HL-60/S4 treated with retinoic acid at 250 ng/mL for 4 days and 3 days (cell line): ENCODE results near the gene APOC1.

Experiments used
- in situ Hi-C: fragments of 300-500 bp; cut with MboI; formaldehyde crosslinking; loops from 2 replicates; pipeline ENCODE4 v1.7.0; 2022; ENCODE audit warnings: low sequenced_read_pairs

The APOC1 gene

DNA sequence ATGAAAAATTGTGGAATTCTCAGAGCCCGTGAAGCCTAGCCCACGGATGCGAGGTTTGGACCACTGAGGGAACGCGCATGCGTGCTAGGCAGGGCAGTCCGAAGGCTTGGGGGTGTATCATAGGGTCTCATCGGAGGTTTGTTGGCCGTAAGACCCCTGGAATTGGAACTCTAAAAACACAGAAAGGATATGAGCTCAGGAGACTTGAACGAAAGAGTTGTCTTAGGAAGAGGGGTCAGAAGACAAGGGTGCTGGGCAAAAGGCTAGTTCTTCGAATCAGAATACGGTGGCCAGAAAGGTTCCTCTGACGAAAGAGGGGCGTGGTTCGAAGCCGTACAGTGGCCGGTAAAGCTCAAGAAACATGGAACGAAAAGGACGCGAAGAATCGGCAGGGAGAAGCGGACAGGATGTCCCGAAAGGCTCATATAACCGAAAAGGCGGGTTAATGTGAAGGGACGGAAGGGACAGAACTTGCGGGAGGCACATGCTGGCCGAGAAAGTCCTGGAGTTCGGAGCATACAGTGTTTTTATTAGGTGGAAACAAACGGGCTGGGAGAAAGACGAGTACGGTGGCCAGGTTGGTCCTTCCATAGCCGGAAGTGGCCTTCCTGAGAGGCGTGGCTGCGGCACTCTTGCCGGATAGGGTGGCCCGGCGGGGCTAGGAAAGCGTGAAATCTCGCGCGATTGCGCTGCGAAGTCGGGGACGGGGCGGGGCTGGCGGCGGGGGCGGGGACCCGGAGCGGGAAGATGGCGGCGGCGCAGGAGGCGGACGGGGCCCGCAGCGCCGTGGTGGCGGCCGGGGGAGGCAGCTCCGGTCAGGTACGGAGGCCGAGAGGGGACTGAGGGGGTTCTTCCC, 40.5 kb downstream of the APOC1 start, which contains the start of gene CLPTM1:
CLPTM1 (plus strand) TSS at position 732 of the 856 bp plus-strand sequence; CDS start at position 748, 16 bp downstream.
- in situ Hi-C loops = no loop called here

DNA sequence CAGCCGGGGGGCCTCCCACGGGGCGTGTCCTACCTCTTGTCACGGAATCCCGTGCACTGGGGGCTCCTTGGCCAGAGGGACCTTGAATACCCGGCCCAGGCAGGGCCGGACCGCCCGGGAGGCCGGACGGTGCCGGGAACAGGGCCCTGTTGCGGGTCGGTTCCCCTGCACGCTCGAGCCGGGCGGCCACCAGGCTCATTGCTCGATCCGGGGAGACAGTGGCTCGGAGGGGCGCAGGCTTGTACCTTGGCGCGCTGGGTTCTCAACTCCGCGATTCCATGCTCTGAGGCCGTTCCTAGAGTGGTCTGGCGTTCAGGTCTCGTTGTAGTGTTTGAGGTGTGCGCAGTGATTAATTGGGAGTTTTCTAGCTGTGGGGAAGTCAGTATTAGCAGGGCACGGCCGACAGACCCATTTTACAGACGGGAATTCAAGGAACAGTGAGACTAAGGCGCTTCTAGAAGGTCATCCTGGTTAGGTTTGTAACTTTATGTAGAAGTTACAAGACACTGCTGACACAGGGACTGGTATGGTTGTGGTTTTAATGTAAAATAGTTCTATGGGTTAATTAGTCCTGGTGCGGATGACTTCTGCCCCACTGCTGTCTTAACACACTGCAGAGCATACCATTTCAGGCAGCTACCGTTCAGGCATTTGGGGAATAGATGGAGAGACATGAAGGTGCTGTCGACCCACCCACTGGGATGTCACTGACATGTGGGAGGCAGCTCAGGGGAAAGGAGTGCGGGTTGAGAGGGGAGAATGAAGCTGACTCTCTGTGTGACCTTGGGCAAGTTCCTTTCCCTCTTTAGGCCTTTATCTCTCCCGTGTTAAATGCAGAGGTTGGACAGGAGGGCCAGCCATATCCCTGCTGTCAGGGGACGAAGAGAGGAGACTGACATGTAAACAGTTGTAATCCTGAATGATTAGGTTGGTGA, 41.4 kb downstream of the APOC1 start:
- in situ Hi-C loops = no loop called here

DNA sequence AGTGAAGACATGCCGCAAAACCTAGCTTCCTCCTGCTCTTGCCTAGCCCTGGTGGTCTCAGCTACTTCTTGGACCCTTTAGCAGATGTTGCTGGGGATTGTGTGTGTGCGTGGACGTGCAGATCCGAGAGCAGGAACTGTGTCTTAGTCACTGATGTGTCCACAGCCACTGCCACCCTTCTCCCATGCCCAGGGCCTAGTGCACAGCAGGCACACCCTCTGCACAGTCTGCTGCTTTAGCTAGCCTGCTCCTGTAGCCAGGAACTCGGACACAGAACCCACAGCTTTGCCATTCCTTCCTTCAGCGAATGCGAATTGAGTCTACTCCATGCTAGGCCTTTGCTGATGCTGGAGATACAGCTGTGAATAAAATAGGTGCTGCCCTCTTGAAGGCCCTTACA, 43.1 kb downstream of the APOC1 start:
- in situ Hi-C loops = no loop called here

- in situ Hi-C loops = no loop called here
These were observed 43.7 kb downstream of the APOC1 start for GRCh38 chr19:44958090-44958489.

- in situ Hi-C loops = no loop called here
These were observed 45.3 kb downstream of the APOC1 start for GRCh38 chr19:44959691-44960090.

DNA sequence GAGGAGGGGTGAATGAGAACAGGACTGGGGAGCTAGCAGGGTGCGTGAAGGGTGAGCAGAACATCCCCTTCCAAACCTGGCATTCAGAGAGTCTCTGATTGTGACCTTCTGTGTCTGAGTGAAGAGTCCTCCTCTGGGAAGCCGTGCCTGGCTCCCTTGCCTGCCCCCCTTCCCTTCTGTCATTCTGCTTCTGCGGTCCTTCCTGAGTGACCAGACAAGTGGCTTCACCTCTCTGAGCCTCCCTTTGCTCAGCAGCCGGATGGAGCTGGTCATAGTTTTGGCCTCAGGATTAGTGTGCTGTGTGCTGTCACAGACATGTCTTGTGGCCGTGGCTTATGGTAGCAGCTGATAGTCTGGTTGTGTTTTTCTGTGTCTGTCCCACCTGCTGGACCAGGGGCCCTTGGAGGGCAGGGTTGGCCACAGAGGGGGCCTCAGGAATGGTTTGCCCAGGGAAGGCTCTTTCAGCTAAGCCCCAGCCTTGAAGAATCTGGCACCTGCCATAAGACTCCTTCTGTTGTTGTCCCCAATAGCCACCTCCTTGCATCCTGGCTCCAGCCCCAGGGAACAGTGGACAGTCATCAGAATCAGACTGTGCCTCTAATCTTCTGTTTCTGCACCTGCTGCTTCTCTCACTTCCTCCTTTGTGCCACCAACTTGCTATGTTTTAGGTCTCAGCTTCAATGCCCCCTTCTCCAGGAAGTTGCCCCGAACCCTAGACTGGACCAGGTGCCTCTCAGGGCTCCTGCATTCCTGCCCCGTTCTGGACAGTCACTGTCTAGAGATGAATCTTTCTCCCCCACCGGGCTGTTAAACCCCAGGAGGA, 46.7 kb downstream of the APOC1 start:
- in situ Hi-C loops = no loop called here

DNA sequence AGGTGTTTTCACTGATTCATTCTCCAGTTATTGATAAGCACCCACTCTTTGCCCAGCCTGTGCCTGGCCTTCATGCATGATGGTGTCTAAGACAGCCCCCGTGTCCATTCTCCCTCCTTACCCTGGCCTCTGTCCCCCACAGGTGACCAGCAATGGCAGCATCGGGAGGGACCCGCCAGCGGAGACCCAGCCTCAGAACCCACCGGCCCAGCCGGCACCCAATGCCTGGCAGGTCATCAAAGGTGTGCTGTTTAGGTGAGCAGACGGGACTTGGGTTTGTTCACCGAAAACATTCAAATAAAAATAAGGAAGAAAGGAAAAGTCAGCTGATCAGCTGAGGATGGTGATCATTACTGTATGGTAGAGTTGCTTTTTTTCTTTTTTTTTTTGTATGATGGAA, 47.4 kb downstream of the APOC1 start:
- in situ Hi-C loops = no loop called here

DNA sequence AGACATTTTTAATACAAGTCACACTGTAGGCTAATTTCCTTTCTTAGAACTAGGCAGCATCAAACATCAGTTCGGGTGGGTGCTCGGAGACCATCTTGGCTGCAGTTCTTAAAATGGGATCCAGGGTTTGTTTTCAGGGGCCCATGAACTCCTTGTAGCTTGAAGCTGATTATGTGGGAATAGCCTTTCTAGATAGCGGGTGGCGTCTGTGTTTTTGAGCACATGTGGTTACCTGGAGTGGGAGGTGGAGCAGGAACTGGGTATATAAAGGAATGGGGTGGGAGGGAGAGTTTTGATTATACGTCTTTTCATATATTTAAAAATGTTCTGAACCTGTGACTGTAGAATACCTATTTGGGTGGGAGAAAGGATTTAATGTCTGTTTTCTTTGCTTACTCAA, 53.7 kb downstream of the APOC1 start:
- in situ Hi-C loops = no loop called here

- in situ Hi-C loops = no loop called here
These were observed 54.3 kb downstream of the APOC1 start for GRCh38 chr19:44968670-44969069.
